Rectal smooth muscle tissue (tissue), 1 donor: Measurements from ENCODE around the gene KCNV2.
"Not testable (repeated sequence)": the region's sequence is repeated elsewhere in the genome, so short reads cannot be mapped to it uniquely, and the experiment has no call there.

Source experiments
- H3K27ac ChIP-seq: one replicate; pipeline ENCODE4 v1.7.0; 2013; ENCODE audit warnings: low read depth, low read length, inconsistent platforms
- H3K27me3 ChIP-seq: one replicate; pipeline ENCODE4 v1.7.0; 2013; ENCODE audit warnings: low read length; ENCODE audit not compliant: control insufficient read depth, insufficient read depth
- H3K36me3 ChIP-seq: one replicate; pipeline ENCODE4 v1.7.0; 2013; ENCODE audit warnings: low read length; ENCODE audit not compliant: control insufficient read depth, insufficient read depth
- H3K4me1 ChIP-seq: one replicate; pipeline ENCODE4 v1.7.0; 2013; ENCODE audit warnings: low read length; ENCODE audit not compliant: control insufficient read depth, insufficient read depth
- H3K4me3 ChIP-seq: one replicate; pipeline ENCODE4 v1.7.0; 2013; ENCODE audit warnings: low read length
- H3K9ac ChIP-seq: one replicate; pipeline ENCODE4 v1.7.0; 2013; ENCODE audit warnings: low read length

The KCNV2 gene

GRCh38 chr9:2693056-2693455 is 24.3 kb upstream of the KCNV2 start:
- Histone ChIP-seq H3K4me3 (no peak overlapping the region), H3K4me1 (no peaks in the 10 kb centered on the region), H3K27ac (no peak overlapping the region), H3K27me3 (no peaks in the 10 kb centered on the region), H3K9ac (no peak overlapping the region), H3K36me3 (no peaks in the 10 kb centered on the region)

- no peaks in the 10 kb centered on the region for H3K27me3 ChIP-seq
- no peaks in the 10 kb centered on the region for H3K36me3 ChIP-seq
- no peak overlapping the region for H3K27ac ChIP-seq
- no peak overlapping the region for H3K9ac ChIP-seq
- no peaks in the 10 kb centered on the region for H3K4me1 ChIP-seq
- no peak overlapping the region for H3K4me3 ChIP-seq
Observed at GRCh38 chr9:2697492-2697891, 19.8 kb upstream of the KCNV2 start.

GRCh38 chr9:2700398-2700797 is 16.9 kb upstream of the KCNV2 start:
- Histone ChIP-seq H3K4me3 (no peak overlapping the region), H3K9ac (no peak overlapping the region), H3K27ac (no peak overlapping the region), H3K36me3 (no peaks in the 10 kb centered on the region), H3K4me1 (no peaks in the 10 kb centered on the region), H3K27me3 (no peaks in the 10 kb centered on the region)

GRCh38 chr9:2700909-2701550 is 16.3 kb upstream of the KCNV2 start:
- H3K27ac ChIP-seq: no peak overlapping the region
- H3K27me3 ChIP-seq: no peaks in the 10 kb centered on the region
- no peak overlapping the region for H3K9ac ChIP-seq
- no peaks in the 10 kb centered on the region for H3K4me1 ChIP-seq
- H3K36me3 ChIP-seq: no peaks in the 10 kb centered on the region
- H3K4me3 ChIP-seq: no peak overlapping the region

GRCh38 chr9:2704504-2704903 is 12.8 kb upstream of the KCNV2 start:
- H3K36me3 ChIP-seq: no peaks in the 10 kb centered on the region
- H3K27me3 ChIP-seq: no peaks in the 10 kb centered on the region
- H3K9ac ChIP-seq: no peak overlapping the region
- H3K4me3 ChIP-seq: no peak overlapping the region
- no peak overlapping the region for H3K27ac ChIP-seq
- no peaks in the 10 kb centered on the region for H3K4me1 ChIP-seq

GRCh38 chr9:2707256-2707655 is 10.1 kb upstream of the KCNV2 start:
- H3K27me3 ChIP-seq, H3K27ac ChIP-seq, H3K36me3 ChIP-seq, H3K4me1 ChIP-seq, H3K9ac ChIP-seq, H3K4me3 ChIP-seq: not testable (repeated sequence)

- H3K9ac ChIP-seq: no peak overlapping the region
- H3K4me1 ChIP-seq: no peaks in the 10 kb centered on the region
- H3K27ac ChIP-seq: no peak overlapping the region
- H3K36me3 ChIP-seq: no peaks in the 10 kb centered on the region
- H3K27me3 ChIP-seq: no peaks in the 10 kb centered on the region
- H3K4me3 ChIP-seq: no peak overlapping the region
Observed at GRCh38 chr9:2709645-2710101, 7.6 kb upstream of the KCNV2 start.

- Histone ChIP-seq H3K4me3 (no peak overlapping the region), H3K4me1 (no peaks in the 10 kb centered on the region), H3K27me3 (no peaks in the 10 kb centered on the region), H3K9ac (no peak overlapping the region), H3K36me3 (no peaks in the 10 kb centered on the region), H3K27ac (no peak overlapping the region)
Observed at GRCh38 chr9:2711716-2712115, 5.6 kb upstream of the KCNV2 start.

GRCh38 chr9:2718001-2718697 is 839 bp downstream of the KCNV2 start:
- H3K4me1 ChIP-seq: no peaks in the 10 kb centered on the region
- H3K9ac ChIP-seq: no peak overlapping the region
- no peaks in the 10 kb centered on the region for H3K27me3 ChIP-seq
- no peak overlapping the region for H3K27ac ChIP-seq
- H3K4me3 ChIP-seq: no peak overlapping the region
- H3K36me3 ChIP-seq: no peaks in the 10 kb centered on the region

- Histone ChIP-seq H3K36me3 (no peaks in the 10 kb centered on the region), H3K27me3 (no peaks in the 10 kb centered on the region), H3K4me3 (no peak overlapping the region), H3K27ac (no peak overlapping the region), H3K9ac (no peak overlapping the region), H3K4me1 (no peaks in the 10 kb centered on the region)
Observed at GRCh38 chr9:2718698-2719033, 1.4 kb downstream of the KCNV2 start.

GRCh38 chr9:2720179-2720654 is 2.9 kb downstream of the KCNV2 start:
- H3K36me3 ChIP-seq: no peaks in the 10 kb centered on the region
- no peaks in the 10 kb centered on the region for H3K4me1 ChIP-seq
- no peak overlapping the region for H3K9ac ChIP-seq
- H3K27ac ChIP-seq: no peak overlapping the region
- no peaks in the 10 kb centered on the region for H3K27me3 ChIP-seq
- no peak overlapping the region for H3K4me3 ChIP-seq

- H3K36me3 ChIP-seq: no peaks in the 10 kb centered on the region
- H3K9ac ChIP-seq: no peak overlapping the region
Observed at GRCh38 chr9:2722715-2723114, 5.4 kb downstream of the KCNV2 start.

More at GRCh38 chr9:2722715-2723114, 5.4 kb downstream of the KCNV2 start:
- no peak overlapping the region for H3K4me3 ChIP-seq
- H3K4me1 ChIP-seq: no peaks in the 10 kb centered on the region
- H3K27ac ChIP-seq: no peak overlapping the region
- H3K27me3 ChIP-seq: no peaks in the 10 kb centered on the region
